DOHH2 (cell line): Measurements from ENCODE around the gene UBE2QL1.

Experiments used
- CTCF ChIP-seq: fragments of 200-600 bp; sonication (generic); IDR thresholded peaks from one replicate; pipeline ENCODE4 v1.5.1; 2014; ENCODE audit warnings: antibody characterized with exemption, mild to moderate bottlenecking, low read depth, low read length; ENCODE audit not compliant: poor library complexity, severe bottlenecking
- EZH2phosphoT487 ChIP-seq: fragments of 200-600 bp; sonication (generic); IDR thresholded peaks from 2 replicates; pipeline ENCODE4 v1.6.1; 2017; ENCODE audit warnings: borderline replicate concordance, mild to moderate bottlenecking, antibody characterized with exemption, low read length, moderate library complexity, mixed read lengths

GRCh38 chr5:6446626-6447309, 1.9 kb upstream of the UBE2QL1 start:
- TF ChIP-seq CTCF (no peak), EZH2phosphoT487 (no peak)
